Stimulated activated CD4-positive, alpha-beta T cell treated with anti-CD3 and anti-CD28 coated beads, TNF-alpha, amount 100 ng/mL, for 24 hours (primary cell): ENCODE data around the gene VHLL.
"Not testable (repeated sequence)": the region's sequence is repeated elsewhere in the genome, so short reads cannot be mapped to it uniquely, and the experiment has no call there.

Experiments used
- DNase-seq, 3 experiments: peaks; one replicate each; pipeline ENCODE4 v3.0.0-alpha.2; 2020; ENCODE audit warnings: low read depth in 3 of 3

Gene VHLL

DNA sequence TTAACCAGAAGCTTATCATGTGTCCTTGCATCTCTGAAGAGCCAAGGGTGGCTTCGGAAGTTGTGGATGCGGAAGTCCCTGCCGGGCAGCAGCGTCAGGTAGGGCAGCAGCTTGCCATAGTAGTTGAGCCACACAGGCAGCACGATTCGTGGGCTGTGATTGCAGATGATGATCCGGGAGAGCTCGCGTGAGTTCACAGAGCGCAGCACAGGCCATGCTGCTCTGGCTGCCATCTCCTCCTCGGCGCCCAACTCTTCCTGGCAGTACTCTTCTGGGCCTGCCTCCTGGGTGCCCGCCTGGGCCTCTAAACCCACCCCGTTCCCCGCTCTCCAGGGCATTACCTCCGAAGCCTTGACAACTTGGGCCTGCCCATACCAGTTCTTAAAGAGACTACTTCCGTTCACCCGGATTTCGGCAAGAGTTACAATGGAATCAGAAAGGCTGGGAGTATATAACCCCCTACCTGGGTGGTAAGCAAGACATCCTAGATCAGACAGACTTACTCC lies at the start of gene VHLL:
TSS of gene VHLL (minus strand) at position 456 of the 506 bp plus-strand sequence. CDS start at position 338, 118 bp downstream.
- no peak for DNase-seq

DNA sequence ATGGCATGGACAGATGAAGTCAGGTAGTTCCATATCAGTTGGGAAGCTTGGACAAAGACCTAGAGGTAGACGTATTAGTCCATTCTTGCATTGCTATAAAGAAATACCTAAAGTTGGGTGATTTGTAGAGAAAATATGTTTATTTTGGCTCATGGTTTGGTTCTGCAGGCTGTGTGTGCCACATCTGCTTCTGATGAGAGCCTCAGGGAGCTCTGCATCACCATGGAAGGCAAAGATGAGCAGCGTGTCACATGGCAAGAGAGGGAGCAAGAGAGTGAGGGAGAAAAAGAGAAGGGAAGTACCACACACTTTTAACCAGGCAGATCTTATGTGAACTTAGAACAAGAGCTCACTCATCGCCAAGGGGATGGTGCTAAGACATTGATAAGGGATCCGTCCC lies 48.2 kb upstream of the VHLL start:
- no peak for DNase-seq

DNA sequence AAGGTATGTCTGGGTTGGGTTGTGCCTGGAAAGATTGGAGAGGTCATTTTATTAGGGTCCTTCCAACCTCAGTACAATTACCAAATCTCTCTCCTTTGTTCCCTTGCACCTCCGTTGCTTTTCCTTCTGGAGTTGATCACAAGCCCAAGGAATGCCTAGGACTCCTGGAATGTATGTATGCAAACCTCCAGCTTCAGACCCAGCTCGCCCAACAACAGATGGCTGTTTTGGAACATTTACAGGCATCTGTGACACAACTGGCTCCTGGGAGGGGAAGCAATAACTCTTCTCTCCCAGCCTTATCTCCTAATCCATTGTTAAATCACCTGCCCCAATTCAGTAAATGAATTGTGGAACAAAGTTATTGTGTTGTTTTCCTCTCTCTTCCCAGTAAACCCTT lies 47.5 kb upstream of the VHLL start:
- DNase-seq = no peak

DNA sequence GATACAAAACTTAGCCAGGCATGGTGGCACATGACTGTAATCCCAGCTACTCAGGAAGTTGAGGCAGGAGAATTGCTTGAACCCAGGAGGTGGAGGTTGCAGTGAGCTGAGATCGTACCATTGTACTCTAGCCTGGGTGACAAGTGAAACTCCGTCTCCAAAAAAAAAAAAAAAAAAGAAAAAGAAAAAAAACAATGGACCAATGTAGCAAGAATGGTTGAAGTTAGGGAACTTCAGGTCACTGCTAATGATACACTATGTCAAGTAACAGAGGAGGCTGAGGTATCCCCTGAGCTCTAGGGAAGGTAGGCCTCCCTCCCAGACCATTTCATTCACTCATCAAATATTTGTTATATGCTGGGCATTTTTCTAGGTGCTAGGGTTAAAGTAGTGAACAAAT lies 46.9 kb upstream of the VHLL start:
- not testable (repeated sequence) for DNase-seq

DNA sequence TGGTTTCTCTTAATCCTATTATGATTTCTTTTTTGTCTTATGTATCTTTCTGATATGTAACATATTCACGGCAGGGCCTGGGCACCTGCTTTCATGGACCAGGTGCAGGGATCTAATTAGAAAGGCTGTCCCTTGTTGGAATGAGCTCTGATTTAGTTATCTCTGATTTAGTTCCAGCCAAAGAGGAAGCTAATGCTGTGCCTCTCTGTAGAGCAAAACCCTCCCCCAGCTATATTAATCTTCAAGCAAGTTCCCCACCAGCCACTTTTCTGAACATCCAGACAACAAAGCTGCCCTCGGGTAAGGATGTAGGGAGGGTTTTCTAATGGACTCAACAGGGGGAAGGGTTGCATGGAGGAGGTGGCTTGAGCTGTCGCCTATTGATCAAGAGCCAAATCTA lies 45.3 kb upstream of the VHLL start:
- no peak for DNase-seq

GRCh38 chr1:156342166-156342955 lies 43.3 kb upstream of the VHLL start:
- no peak for DNase-seq

GRCh38 chr1:156338180-156338976 lies 39.3 kb upstream of the VHLL start, which contains the start of the genes CCT3 and TSACC:
TSS of gene CCT3 (minus strand) at chr1:156338292. CDS start at chr1:156338184, 108 bp downstream.
TSS of gene TSACC (plus strand) at chr1:156338526. CDS start at chr1:156339758, 1,232 bp downstream.
- peak; percentile 98 to 99 (median 98) for DNase-seq

DNA sequence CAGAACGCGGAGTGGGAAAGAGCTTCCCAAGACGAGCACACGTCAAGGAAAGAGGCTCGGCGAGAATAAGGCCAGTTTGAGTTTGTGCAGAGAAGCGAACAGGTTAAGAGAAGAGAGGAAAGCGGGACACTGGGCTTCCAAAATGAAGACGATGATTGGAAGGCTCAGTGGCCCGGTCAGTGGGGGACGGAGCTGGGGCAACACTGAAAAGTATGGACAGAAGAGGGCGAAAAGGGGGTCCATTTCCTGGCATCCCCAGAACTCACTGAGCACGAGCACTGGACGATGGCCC lies 38.7 kb upstream of the VHLL start:
- no peak for DNase-seq

GRCh38 chr1:156337052-156337887 lies 38.2 kb upstream of the VHLL start:
- DNase-seq = peak in 1 of 3 experiments; percentile 7

DNA sequence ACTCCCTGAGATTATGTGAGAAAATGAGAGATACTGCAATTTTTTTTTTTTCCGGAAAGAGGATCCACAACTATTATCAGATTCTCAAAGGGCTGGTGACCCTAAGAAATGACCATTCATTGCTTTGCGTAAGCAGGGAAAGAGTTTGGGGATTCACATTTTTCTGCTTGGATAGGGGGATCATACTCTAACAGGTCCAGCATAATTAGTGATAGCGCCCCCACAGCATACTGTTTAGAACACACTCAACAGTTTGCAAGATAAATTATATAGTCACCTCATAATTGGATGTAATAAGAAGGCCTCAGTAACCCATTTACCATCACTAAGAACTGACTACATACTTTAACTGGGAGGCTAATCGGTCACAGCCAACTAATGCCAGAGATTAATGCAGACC lies 37.1 kb upstream of the VHLL start:
- DNase-seq = no peak

- not testable (repeated sequence) for DNase-seq
These were observed 24.1 kb upstream of the VHLL start for GRCh38 chr1:156323179-156323578.

DNA sequence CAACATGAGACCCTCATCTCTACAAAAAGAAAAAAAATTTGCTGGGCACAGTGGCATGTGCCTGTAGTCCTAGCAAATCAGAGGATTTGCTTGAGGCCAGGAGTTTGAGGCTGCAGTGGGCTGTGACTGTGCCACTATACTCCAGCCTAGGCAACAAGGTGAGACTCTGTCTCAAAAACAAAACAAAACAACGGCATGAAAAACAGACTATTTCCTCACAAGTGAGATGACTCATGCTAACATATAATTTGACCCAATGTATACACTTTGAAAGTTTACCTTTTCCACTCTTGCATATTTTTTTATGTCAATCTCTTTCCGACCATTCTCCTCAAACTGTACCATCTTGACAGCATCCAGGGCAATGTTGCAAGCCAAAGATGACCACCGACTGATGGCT lies 21.5 kb upstream of the VHLL start:
- no peak for DNase-seq

GRCh38 chr1:156319664-156320063 lies 20.6 kb upstream of the VHLL start:
- DNase-seq = no peak

DNA sequence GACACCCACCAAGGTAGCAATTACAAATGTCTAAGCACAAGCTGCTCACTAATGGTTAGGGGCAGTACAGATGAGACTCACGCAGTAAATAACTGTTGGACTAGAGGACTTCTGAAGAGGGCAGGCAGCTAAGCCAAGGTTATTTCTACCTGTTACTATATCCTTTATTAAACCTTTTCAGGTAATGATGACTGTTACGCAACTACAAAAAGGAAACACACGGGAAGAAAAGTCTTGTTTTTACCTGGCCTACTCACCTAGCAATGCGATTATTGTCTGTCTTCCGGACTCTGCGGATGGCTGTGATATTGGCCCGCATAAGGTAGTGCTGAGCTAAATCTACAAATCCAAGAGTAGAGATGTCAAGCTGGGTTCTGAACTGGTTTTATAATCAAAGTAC lies 17.8 kb upstream of the VHLL start:
- DNase-seq = no peak

- DNase-seq = no peak
These were observed 11.9 kb upstream of the VHLL start for GRCh38 chr1:156310962-156311361.

GRCh38 chr1:156308078-156308477 lies 9.0 kb upstream of the VHLL start:
- DNase-seq = no peak

GRCh38 chr1:156305215-156305614 lies 6.1 kb upstream of the VHLL start:
- DNase-seq = no peak

- DNase-seq = no peak
These were observed 4.1 kb upstream of the VHLL start for GRCh38 chr1:156303241-156303640.

DNA sequence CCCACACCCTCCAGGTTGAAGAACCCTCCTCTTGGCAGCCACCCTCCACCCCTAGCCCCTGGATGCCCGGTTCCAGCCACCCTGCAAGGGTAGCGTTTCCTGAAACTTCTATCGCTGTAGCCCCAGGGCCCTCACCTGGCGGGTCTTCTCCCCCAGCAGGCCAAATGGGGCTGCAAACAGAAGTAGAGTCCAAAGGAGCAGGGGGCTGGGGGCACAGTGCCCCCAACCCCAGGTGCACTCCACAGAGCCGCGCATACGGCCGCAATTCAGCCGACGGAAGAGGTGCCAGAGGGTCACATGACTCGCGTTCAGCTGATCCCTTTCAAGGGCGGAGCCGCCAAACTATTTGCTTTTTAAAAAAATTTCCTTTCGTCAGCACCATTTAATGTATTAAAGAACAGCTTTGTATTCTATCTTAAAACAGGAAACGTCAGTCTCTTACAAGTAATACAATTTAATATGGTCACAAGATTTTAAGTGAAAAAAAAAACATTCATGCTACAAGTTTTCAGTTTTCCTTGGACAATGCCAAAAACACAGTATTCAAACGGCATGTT lies 3.6 kb downstream of the VHLL start, which contains the start of gene GLMP:
TSS of gene GLMP (minus strand) at position 289 of the 557 bp plus-strand sequence. CDS start at position 255, 34 bp downstream.
- peak; percentile 17 to 47 (median 31) for DNase-seq

GRCh38 chr1:156293895-156294294 lies 5.2 kb downstream of the VHLL start:
- DNase-seq = no peak

DNA sequence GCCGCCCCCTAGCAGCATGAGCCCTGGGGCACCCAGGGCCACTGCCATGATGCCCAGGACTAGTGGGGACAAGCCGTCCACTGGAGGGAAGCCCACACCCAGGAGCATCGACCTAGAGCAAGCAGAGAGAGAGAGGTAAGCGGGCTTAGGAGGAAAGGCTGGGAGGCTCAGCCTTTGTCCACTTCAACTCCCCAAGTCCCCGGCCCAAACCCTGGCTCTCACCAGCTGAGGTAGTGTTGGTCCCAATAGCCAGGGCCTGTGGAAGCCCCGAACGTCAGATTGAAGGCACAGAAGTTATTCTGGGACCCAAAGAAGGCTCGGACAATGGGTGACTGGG lies 6.0 kb downstream of the VHLL start:
- DNase-seq = no peak
